ENCODE data around the gene SLC30A2. TPM values are rescaled to one million over a fixed set of nuclear protein-coding genes. Genes with fewer than 3 reads are reported as not detected.

SLC30A2 gene
- total and polyA plus RNA-seq, 10 of the 15 experiments (the other 5 are each of a cell fraction or from before 2014, with no cell fraction given), result 0.13 TPM; not detected in 9

DNA sequence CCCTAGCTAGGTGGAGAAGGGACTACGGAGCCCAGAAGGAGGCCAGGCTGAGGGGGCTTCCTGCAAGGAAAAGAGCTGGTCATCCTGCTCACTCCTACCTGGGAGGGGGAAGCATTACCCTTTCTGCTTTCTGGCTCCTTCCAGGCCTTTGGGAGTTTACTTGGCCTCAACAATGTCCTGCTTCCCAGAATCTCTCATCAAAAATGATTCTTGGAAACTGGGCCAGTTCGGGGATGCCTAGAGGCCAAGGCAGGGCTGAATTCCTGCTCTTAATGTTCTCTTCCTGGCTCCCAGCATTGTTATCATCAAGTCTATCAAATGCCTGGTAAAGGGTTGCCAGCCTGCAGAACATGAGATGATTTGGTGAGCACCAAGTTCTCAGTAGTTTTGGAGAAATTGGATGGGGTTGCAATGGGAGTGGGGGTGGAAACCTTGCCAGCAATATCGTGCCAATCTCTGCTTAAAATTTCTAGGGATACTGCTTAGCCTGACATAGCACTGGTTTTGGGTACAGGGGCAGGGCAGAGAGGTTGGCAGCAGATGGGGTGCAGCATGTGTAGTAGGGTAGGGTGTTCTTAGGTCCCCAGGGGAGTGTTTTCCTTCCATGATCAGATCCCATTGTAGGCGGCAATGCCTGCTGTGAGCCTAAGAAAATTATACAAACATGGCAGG lies 40.3 kb downstream of the SLC30A2 start:
- intact Hi-C loops (cut with micrococcal nuclease; ENCODE audit: unreplicated experiment) (loop anchor here (10.0 kb wide), 1 partner anchor 181 kb away; no protein-coding TSS in a partner anchor), in situ Hi-C loops (cut with MboI) (no loop called here)
- POLR2A ChIA-PET, result no interaction called here
- H2AFZ ChIP-seq (ENCODE audit: control insufficient read depth, low read depth, low read length), result no peak overlapping the region
- H3K79me2 ChIP-seq (ENCODE audit: control insufficient read depth, insufficient read depth, low read length), result no peaks in the 10 kb centered on the region
- H3K9me3 ChIP-seq (replicated peaks; ENCODE audit: control insufficient read depth, insufficient read depth, low read length), result no peaks in the 10 kb centered on the region
- H3K27ac ChIP-seq (ENCODE audit: control insufficient read depth, insufficient read depth), result no peak overlapping the region
- CTCF ChIA-PET, result interaction anchor here (1.0 kb wide), 2 partner anchors 8 to 110 kb away, joined by 3 to 4 read pairs; partner anchors contain the start of gene PAFAH2
- FAIRE-seq, result no peak
- TF ChIP-seq MYB (IDR thresholded peaks at IDR 0.05; ENCODE audit: borderline replicate concordance, low read depth, low read length) (no peak), SMARCA5 (IDR thresholded peaks at IDR 0.05) (no peak), NRF1 (conservative IDR thresholded peaks at IDR 0.05; ENCODE audit: low read depth, low read length) (no peak), ETV6 (conservative IDR thresholded peaks at IDR 0.05 in 1 of 2, IDR thresholded peaks at IDR 0.05 in 1 of 2; ENCODE audit: borderline replicate concordance in 1 of 2, low read depth in 1 of 2) (no peak), STAT1 (conservative IDR thresholded peaks at IDR 0.05) (no peak), GATAD2B (conservative IDR thresholded peaks at IDR 0.05; ENCODE audit: low read depth) (no peak), POU2F2 (IDR thresholded peaks at IDR 0.05; ENCODE audit: borderline replicate concordance, low read depth, low read length) (no peak), MTA3 (IDR thresholded peaks at IDR 0.05; ENCODE audit: borderline replicate concordance, low read length) (no peak), RAD51 (IDR thresholded peaks at IDR 0.05) (no peak), CBX5 (IDR thresholded peaks at IDR 0.05; ENCODE audit: low read depth) (no peak), RBBP5 (conservative IDR thresholded peaks at IDR 0.05) (no peak), RFX5 (IDR thresholded peaks at IDR 0.05; ENCODE audit: low read depth, low read length) (no peak), TBL1XR1 (IDR thresholded peaks at IDR 0.05; ENCODE audit: low read depth, low read length) (no peak), LARP7 (IDR thresholded peaks at IDR 0.05) (no peak), RELB (IDR thresholded peaks at IDR 0.05; ENCODE audit: low read depth) (no peak), MYC (IDR thresholded peaks at IDR 0.05; ENCODE audit: insufficient read depth, insufficient read length, insufficient replicate concordance, low read length, severe bottlenecking) (no peak), TAF1 (IDR thresholded peaks at IDR 0.05; ENCODE audit: borderline replicate concordance, low read depth, low read length) (no peak), NFIC (IDR thresholded peaks at IDR 0.05; ENCODE audit: low read depth, low read length) (no peak)
- TF ChIP-seq, protein P1, sequence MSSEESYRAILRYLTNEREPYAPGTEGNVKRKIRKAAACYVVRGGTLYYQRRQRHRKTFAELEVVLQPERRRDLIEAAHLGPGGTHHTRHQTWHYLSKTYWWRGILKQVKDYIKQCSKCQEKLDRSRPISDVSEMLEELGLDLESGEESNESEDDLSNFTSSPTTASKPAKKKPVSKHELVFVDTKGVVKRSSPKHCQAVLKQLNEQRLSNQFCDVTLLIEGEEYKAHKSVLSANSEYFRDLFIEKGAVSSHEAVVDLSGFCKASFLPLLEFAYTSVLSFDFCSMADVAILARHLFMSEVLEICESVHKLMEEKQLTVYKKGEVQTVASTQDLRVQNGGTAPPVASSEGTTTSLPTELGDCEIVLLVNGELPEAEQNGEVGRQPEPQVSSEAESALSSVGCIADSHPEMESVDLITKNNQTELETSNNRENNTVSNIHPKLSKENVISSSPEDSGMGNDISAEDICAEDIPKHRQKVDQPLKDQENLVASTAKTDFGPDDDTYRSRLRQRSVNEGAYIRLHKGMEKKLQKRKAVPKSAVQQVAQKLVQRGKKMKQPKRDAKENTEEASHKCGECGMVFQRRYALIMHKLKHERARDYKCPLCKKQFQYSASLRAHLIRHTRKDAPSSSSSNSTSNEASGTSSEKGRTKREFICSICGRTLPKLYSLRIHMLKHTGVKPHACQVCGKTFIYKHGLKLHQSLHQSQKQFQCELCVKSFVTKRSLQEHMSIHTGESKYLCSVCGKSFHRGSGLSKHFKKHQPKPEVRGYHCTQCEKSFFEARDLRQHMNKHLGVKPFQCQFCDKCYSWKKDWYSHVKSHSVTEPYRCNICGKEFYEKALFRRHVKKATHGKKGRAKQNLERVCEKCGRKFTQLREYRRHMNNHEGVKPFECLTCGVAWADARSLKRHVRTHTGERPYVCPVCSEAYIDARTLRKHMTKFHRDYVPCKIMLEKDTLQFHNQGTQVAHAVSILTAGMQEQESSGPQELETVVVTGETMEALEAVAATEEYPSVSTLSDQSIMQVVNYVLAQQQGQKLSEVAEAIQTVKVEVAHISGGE (CRISPR knock-in tag; IDR thresholded peaks at IDR 0.05), result no peak
- no peak overlapping the region for H3K9ac ChIP-seq (ENCODE audit: control insufficient read depth, insufficient read depth, low read length)
- H4K20me1 ChIP-seq (ENCODE audit: control insufficient read depth, insufficient read depth), result no peaks in the 10 kb centered on the region
- no peak for ATAC-seq
- no peaks in the 10 kb centered on the region; a peak in 2 of 4 replicates for H3K27me3 ChIP-seq (replicated peaks in 1 of 2; ENCODE audit: control insufficient read depth in 2 of 2, insufficient read depth in 2 of 2, low read length in 1 of 2)
- BruUV-seq (replicated peaks), result no TSS peak
- RAD21 ChIA-PET (ENCODE audit: unreplicated experiment), result no interaction called here
- DNase-seq (ENCODE audit: low read depth, low spot score), result no peak
- 30% methylated on average over 4 of the region's 4 CpGs for WGBS (ENCODE audit: insufficient coverage, insufficient replicate concordance, low lambda C conversion rate, missing lambda C conversion rate)
- no peak overlapping the region for H3K4me2 ChIP-seq (ENCODE audit: control insufficient read depth, insufficient read depth)
- SMC1A ChIA-PET (ENCODE audit: uncharacterized antibody, unreplicated experiment), result interaction anchor here (1.0 to 1.1 kb wide), 3 partner anchors 11 to 113 kb away, joined by 3 to 4 read pairs (median 3); no protein-coding TSS in a partner anchor
- H3K4me1 ChIP-seq (ENCODE audit: control insufficient read depth, insufficient read depth, low read length), result no peaks in the 10 kb centered on the region
- no peak overlapping the region for H3K4me3 ChIP-seq
- no peaks in the 10 kb centered on the region for H3K36me3 ChIP-seq (ENCODE audit: control insufficient read depth in 2 of 2, insufficient read depth in 2 of 2, low read length in 1 of 2)
